ENCODE results near the gene FAM20C. TPM values are rescaled to one million over a fixed set of nuclear protein-coding genes. Genes with fewer than 3 reads are reported as not detected.

FAM20C gene
- total and polyA plus RNA-seq, 2 of the 8 experiments (the other 6 are each of a cell fraction or from before 2014, with no cell fraction given) = 9.5 to 34.8 TPM

GRCh38 chr7:232410-233248, 40.3 kb downstream of the FAM20C start:
- H4K20me1 ChIP-seq (replicated peaks in 1 of 2; ENCODE audit: control insufficient read depth in 1 of 2, insufficient read depth in 2 of 2, low read length in 2 of 2) = peaks cover 3 to 7% of the 10 kb centered on the region in 2 experiments
- no peak overlapping the region for H3K23ac ChIP-seq (ENCODE audit: insufficient read length)
- H3K27me3 ChIP-seq (replicated peaks in 1 of 4; ENCODE audit: control insufficient read depth in 3 of 4, extremely low read depth in 1 of 4, insufficient read depth in 3 of 4, low read length in 3 of 4) = no peaks in the 10 kb centered on the region
- H3K9me3 ChIP-seq (ENCODE audit: insufficient read depth in 2 of 2, low read depth in 1 of 2, low read length in 1 of 2) = peaks cover 0 to 6% of the 10 kb centered on the region in 2 experiments; a peak in 1 of 4 replicates
- no peak overlapping the region for H4K5ac ChIP-seq (ENCODE audit: insufficient read length, low read depth, low read length)
- no peak overlapping the region for H3K27ac ChIP-seq (ENCODE audit: low read depth, low read length)
- no peak overlapping the region for H2AK5ac ChIP-seq (ENCODE audit: low read depth, low read length)
- no peak overlapping the region for H3K9ac ChIP-seq (replicated peaks in 1 of 4; ENCODE audit: extremely low read depth in 1 of 4, low read depth in 3 of 4, low read length in 3 of 4)
- no peak overlapping the region for H3K4me3 ChIP-seq (ENCODE audit: extremely low read depth in 1 of 4, insufficient read depth in 2 of 4, low read depth in 3 of 4, low read length in 4 of 4)
- ChIA-PET POLR2A (ENCODE audit: partially characterized antibody) (no interaction called here), CTCF (ENCODE audit: partially characterized antibody) (interaction anchor here (0.5 to 5.0 kb wide), 7 partner anchors 12 to 169 kb away, joined by 3 to 22 read pairs (median 4); no protein-coding TSS in a partner anchor)
- H3K79me1 ChIP-seq (ENCODE audit: low read depth, low read length) = peaks cover 9% of the 10 kb centered on the region
- no peak for FAIRE-seq
- H2BK5ac ChIP-seq (ENCODE audit: low read depth, low read length) = no peak overlapping the region
- no peak overlapping the region for H3K4me2 ChIP-seq (ENCODE audit: insufficient read depth in 1 of 2, low read depth in 2 of 2, low read length in 2 of 2)
- whole genome bisulfite sequencing, 2 experiments (ENCODE audit: extremely low coverage in 1 of 2, insufficient coverage in 1 of 2, insufficient read length in 1 of 2, insufficient replicate concordance in 2 of 2, low coverage in 1 of 2, low lambda C conversion rate in 2 of 2, missing lambda C conversion rate in 1 of 2) = 92% methylated on average over 43 of the region's 43 CpGs; no CpG with 5 or more reads in 1 of the 2 experiments
- H3K36me3 ChIP-seq (ENCODE audit: control insufficient read depth in 2 of 4, insufficient read depth in 4 of 4, low read length in 3 of 4) = peaks cover 0 to 3% (median under 1%) of the 10 kb centered on the region in 4 experiments; a peak in 3 of 8 replicates
- no peak overlapping the region for H3K14ac ChIP-seq (ENCODE audit: insufficient read length)
- H2BK120ac ChIP-seq (replicated peaks; ENCODE audit: low read depth, low read length) = no peak overlapping the region
- no peak overlapping the region for H4K8ac ChIP-seq (ENCODE audit: extremely low read depth, insufficient read depth, low read length)
- DNase-seq (ENCODE audit: low read depth in 1 of 2, low spot score in 2 of 2) = no peak
- no peak for TF ChIP-seq TAF1 (IDR thresholded peaks at IDR 0.05; ENCODE audit: low read depth, low read length)
- H3K4me1 ChIP-seq (replicated peaks in 1 of 4; ENCODE audit: control insufficient read depth in 3 of 4, insufficient read depth in 4 of 4, low read length in 3 of 4) = no peaks in the 10 kb centered on the region
- H2BK15ac ChIP-seq (ENCODE audit: low read length) = no peak overlapping the region
- peaks cover 0 to 9% of the 10 kb centered on the region in 2 experiments; a peak in 2 of 4 replicates for H3K79me2 ChIP-seq (ENCODE audit: control insufficient read depth in 1 of 2, insufficient read depth in 2 of 2, low read length in 2 of 2)
- no peak overlapping the region for H3K18ac ChIP-seq (ENCODE audit: extremely low read depth, low read length)
- no peak overlapping the region for H2BK20ac ChIP-seq (ENCODE audit: low read length)
- H2BK12ac ChIP-seq (ENCODE audit: low read depth, low read length) = no peak overlapping the region
- H3K4ac ChIP-seq (replicated peaks; ENCODE audit: insufficient read length, low read depth, low read length) = no peak overlapping the region
- no peak overlapping the region for H4K91ac ChIP-seq (replicated peaks; ENCODE audit: insufficient read length, low read length)
- H3K23me2 ChIP-seq (ENCODE audit: low read depth, low read length) = peaks cover 4% of the 10 kb centered on the region; the same call in 1 of the 2 replicates
- no peak overlapping the region for H3K56ac ChIP-seq (replicated peaks; ENCODE audit: insufficient read length, low read depth, low read length)
- H2AFZ ChIP-seq (ENCODE audit: low read length) = no peak overlapping the region
